CD4-positive, alpha-beta T cell treated with Interferon alpha-2 for 1 hour (primary cell): Measurements from ENCODE around the gene C1orf146.
"Not testable (repeated sequence)": the region's sequence is repeated elsewhere in the genome, so short reads cannot be mapped to it uniquely, and the experiment has no call there.

Source experiments
- DNase-seq, 2 donors: peaks; one replicate each; pipeline ENCODE4 v3.0.0-alpha.2; 2020 to 2022

The C1orf146 gene

GRCh38 chr1:92276082-92276481 is 58.4 kb downstream of the C1orf146 start:
- DNase-seq: no peak

- no peak for DNase-seq
Measured at GRCh38 chr1:92277105-92277723, 59.5 kb downstream of the C1orf146 start.

- not testable (repeated sequence) for DNase-seq
Measured at GRCh38 chr1:92279781-92280180, 62.1 kb downstream of the C1orf146 start.

- DNase-seq: not testable (repeated sequence)
Measured at GRCh38 chr1:92281411-92281810, 63.7 kb downstream of the C1orf146 start.

GRCh38 chr1:92291372-92291999 is 73.8 kb downstream of the C1orf146 start:
- peak in 1 of 2 donors; percentile 48 for DNase-seq
